K562 (cell line): Measurements from ENCODE around the gene DYRK2. TPM values are rescaled to one million over a fixed set of nuclear protein-coding genes. Genes with fewer than 3 reads are reported as not detected.

Experiments used
- BCL6 ChIP-seq: fragments of 250-450 bp; sonication (Bioruptor Pico); IDR thresholded peaks from 2 replicates; pipeline ENCODE4 v1.4.0; 2020
- CAMTA2 ChIP-seq: fragments of 250-450 bp; sonication (Bioruptor Pico); conservative IDR thresholded peaks from 2 replicates; pipeline ENCODE4 v1.5.1; 2022
- CBX1 ChIP-seq: sonication (generic); IDR thresholded peaks from 2 replicates; pipeline ENCODE4 v1.6.1; 2016; ENCODE audit warnings: antibody characterized with exemption, low read depth, mild to moderate bottlenecking
- CEBPB ChIP-seq: fragments of 450-650 bp; IDR thresholded peaks from 2 replicates; pipeline ENCODE4 v1.6.1; 2016; ENCODE audit warnings: missing genetic modification characterization, missing compliant biosample characterization
- CREBBP ChIP-seq: IDR thresholded peaks from one replicate; pipeline ENCODE4 v1.6.1; 2012; ENCODE audit warnings: low read depth, mild to moderate bottlenecking, control low read depth, inconsistent platforms, low read length
- DMBX1 ChIP-seq: fragments of 250-450 bp; sonication (Bioruptor Pico); IDR thresholded peaks from 2 replicates; pipeline ENCODE4 v1.8.0; 2022; ENCODE audit warnings: inconsistent platforms, mild to moderate bottlenecking, moderate library complexity, borderline replicate concordance
- ETV1 ChIP-seq: fragments of 450-650 bp; conservative IDR thresholded peaks from 2 replicates; pipeline ENCODE4 v1.6.1; 2016; ENCODE audit warnings: missing genetic modification characterization, control low read depth, low read depth, missing compliant biosample characterization
- FOXJ2 ChIP-seq: fragments of 200-800 bp; sonication (Bioruptor generic); IDR thresholded peaks from 2 replicates; pipeline ENCODE4 v1.6.1; 2016; ENCODE audit warnings: missing genetic modification characterization, missing compliant biosample characterization
- FOXJ3 ChIP-seq: sonication (generic); formaldehyde crosslinking; IDR thresholded peaks from 2 replicates; pipeline ENCODE4 v1.4.0; 2020; ENCODE audit warnings: mild to moderate bottlenecking, missing genetic modification reagents
- HDAC2 ChIP-seq: fragments of 450-650 bp; IDR thresholded peaks from 2 replicates; pipeline ENCODE4 v1.6.1; 2016; ENCODE audit warnings: mild to moderate bottlenecking
- KAT7 ChIP-seq: sonication (generic); formaldehyde crosslinking; IDR thresholded peaks from 2 replicates; pipeline ENCODE4 v1.8.0; 2022; ENCODE audit warnings: missing genetic modification reagents, mild to moderate bottlenecking, borderline replicate concordance
- KLF6 ChIP-seq: fragments of 250-450 bp; sonication (Bioruptor Pico); IDR thresholded peaks from 2 replicates; pipeline ENCODE4 v1.4.0; 2020; ENCODE audit warnings: mild to moderate bottlenecking, moderate library complexity, borderline replicate concordance
- MIER1 ChIP-seq: fragments of 450-650 bp; IDR thresholded peaks from 2 replicates; pipeline ENCODE4 v1.6.1; 2016; ENCODE audit warnings: antibody characterized with exemption, mild to moderate bottlenecking, low read depth
- PCBP2 ChIP-seq: fragments of 200-400 bp; formaldehyde crosslinking; IDR thresholded peaks from 2 replicates; pipeline ENCODE4 v1.6.1; 2018; ENCODE audit warnings: low read length, low read depth, mild to moderate bottlenecking, moderate library complexity; ENCODE audit not compliant: poor library complexity, severe bottlenecking
- POLR2B ChIP-seq: fragments of 450-650 bp; IDR thresholded peaks from 2 replicates; pipeline ENCODE4 v1.6.1; 2018; ENCODE audit warnings: low read depth; ENCODE audit not compliant: partially characterized antibody
- RNF2 ChIP-seq: sonication (generic); IDR thresholded peaks from 2 replicates; pipeline ENCODE4 v1.6.1; 2016
- SAP30 ChIP-seq: fragments of 200-600 bp; sonication (generic); IDR thresholded peaks from 2 replicates; pipeline ENCODE4 v1.6.1; 2012; ENCODE audit warnings: borderline replicate concordance, low read depth, mild to moderate bottlenecking, moderate library complexity, low read length, control low read depth, inconsistent platforms; ENCODE audit not compliant: insufficient read depth, poor library complexity, severe bottlenecking
- SIN3A ChIP-seq, 2 experiments: fragments of 150-350 bp in 1 of 2; IDR thresholded peaks; 2 replicates each; pipeline ENCODE4 v1.6.1; 2011 to 2016; ENCODE audit warnings: borderline replicate concordance in 2 of 2, low read depth in 2 of 2, low read length in 2 of 2, mild to moderate bottlenecking in 2 of 2, moderate library complexity in 2 of 2; ENCODE audit not compliant: control insufficient read depth in 1 of 2
- TAF1 ChIP-seq: IDR thresholded peaks from 2 replicates; pipeline ENCODE4 v1.6.1; 2011; ENCODE audit warnings: mild to moderate bottlenecking, low read length, moderate library complexity; ENCODE audit not compliant: insufficient read depth, control insufficient read depth, severe bottlenecking; ENCODE audit errors: extremely low read depth
- ZNF133 ChIP-seq: fragments of 250-450 bp; sonication (Bioruptor Pico); IDR thresholded peaks from 2 replicates; pipeline ENCODE4 v1.4.0; 2020; ENCODE audit warnings: mild to moderate bottlenecking
- ZNF146 ChIP-seq: IDR thresholded peaks from one replicate; pipeline ENCODE4 v1.6.1; 2018; ENCODE audit warnings: missing compliant biosample characterization; ENCODE audit not compliant: unreplicated experiment
- ZNF212 ChIP-seq: fragments of 450-650 bp; formaldehyde crosslinking; IDR thresholded peaks from 2 replicates; pipeline ENCODE4 v1.4.0; 2020; ENCODE audit warnings: mild to moderate bottlenecking
- ZNF668 ChIP-seq: fragments of 250-450 bp; sonication (Bioruptor Pico); IDR thresholded peaks from 2 replicates; pipeline ENCODE4 v1.8.0; 2022; ENCODE audit warnings: mild to moderate bottlenecking, inconsistent platforms
- polyA plus RNA-seq, 8 experiments: library from polyadenylated mRNA; depleted of rRNA in 4 of 8; stranded (reverse) in 5 of 8; unstranded in 3 of 8; fragments of >200 nt; fragmentation: Nextera tagmentation in 2 of 8; fragmentation: Illumina TruSeq in 1 of 8; extraction: Ambion mirVana in 2 of 8; extraction: Trizol in 1 of 8; gene quantifications; 2 replicates each; pipeline versions ENCODE4 v1.2.1 to v1.2.3, GENCODE V29; 2011 to 2014; ENCODE audit warnings: inconsistent platforms in 1 of 8, missing spikeins in 1 of 8
- total RNA-seq, 7 experiments: library from RNA; depleted of rRNA in 6 of 7; stranded (reverse); fragments of >200 nt in 6 of 7; fragmentation: Illumina TruSeq in 2 of 7; extraction: Trizol in 2 of 7; gene quantifications; 2 replicates each; pipeline versions ENCODE4 v1.2.1 to v1.2.3, GENCODE V29; 2011 to 2021; ENCODE audit warnings: low replicate concordance in 1 of 7
- TF ChIP-seq, protein P1 (sequence below): sonication (generic); formaldehyde crosslinking; IDR thresholded peaks from 2 replicates; pipeline ENCODE4 v1.9.0; 2022; ENCODE audit warnings: mild to moderate bottlenecking, missing genetic modification reagents
- TF ChIP-seq, protein P2 (sequence below), 2 experiments: fragments of 450-650 bp; IDR thresholded peaks; 2 replicates each; pipeline ENCODE4 v1.6.1; 2016
- TF ChIP-seq, protein P3 (sequence below), 3 experiments: IDR thresholded peaks in 2 of 3; conservative IDR thresholded peaks in 1 of 3; 2 replicates each; pipeline ENCODE4 v1.5.1; 2011 to 2012; ENCODE audit warnings: low read length in 3 of 3, mild to moderate bottlenecking in 3 of 3, control low read depth in 2 of 3, improper control_type of control experiment in 1 of 3, inconsistent platforms in 1 of 3, low read depth in 1 of 3, mixed read lengths in 1 of 3, moderate library complexity in 1 of 3; ENCODE audit not compliant: insufficient read depth in 2 of 3

DYRK2 gene
- total and polyA plus RNA-seq, 9 of the 15 experiments (the other 6 are each of a cell fraction or from before 2014, with no cell fraction given), result 1.7 to 15.4 (median 8.4) TPM

DNA sequence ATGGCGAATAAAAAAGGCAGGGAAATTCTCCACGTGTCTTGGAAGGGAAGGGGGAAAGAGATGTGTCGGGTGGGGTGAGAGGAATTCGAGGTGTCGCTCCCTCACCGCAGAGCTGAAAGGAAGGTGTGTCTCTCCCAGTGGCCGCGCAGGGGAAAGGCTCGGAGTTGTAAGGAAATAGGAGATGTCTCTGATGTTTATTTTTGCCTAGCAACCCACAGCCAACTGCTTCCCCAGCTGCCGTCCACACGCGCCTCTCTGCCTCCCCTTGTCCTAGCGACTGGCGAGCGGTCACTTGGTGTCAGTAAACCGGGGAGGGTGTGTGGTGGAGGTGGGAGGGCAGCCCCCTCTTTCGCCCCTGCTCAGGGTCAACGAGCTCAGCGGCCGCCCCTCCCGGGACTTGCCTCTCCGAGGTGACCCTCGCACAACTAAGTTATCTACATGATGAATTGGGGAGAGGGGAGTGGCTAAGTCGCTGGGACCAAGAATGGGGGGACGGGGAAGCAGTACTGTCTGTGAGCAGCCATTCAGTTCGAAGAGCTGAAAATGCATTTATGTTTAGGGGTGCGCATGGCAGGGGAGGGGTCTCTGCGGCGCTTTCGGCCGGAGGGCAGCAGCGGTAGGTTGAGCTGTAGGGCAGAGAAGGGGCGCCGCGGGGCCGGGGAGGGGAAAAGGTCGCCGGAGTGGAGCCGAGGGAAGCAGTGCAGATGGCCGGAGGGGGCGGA lies 585 bp upstream of the DYRK2 start (continued):
- TF ChIP-seq KLF6 (no peak), HDAC2 (0 out of 2 replicates have a peak, but pooled peaks have one; percentile 46), CBX1 (0 out of 2 replicates have a peak, but pooled peaks have one; percentile 14), RNF2 (no peak), TAF1 (peak; percentile 19), PCBP2 (no peak), MIER1 (no peak), CAMTA2 (no peak), ZNF146 (no peak), SAP30 (peak; percentile 90), ZNF212 (CRISPR knock-in tag) (no peak), CEBPB (tag) (no peak), CREBBP (no peak), FOXJ3 (CRISPR knock-in tag) (peak; percentile 88), SIN3A (IDR thresholded peaks at IDR 0.05; ENCODE audit: borderline replicate concordance in 2 of 2, control insufficient read depth in 1 of 2, low read depth in 2 of 2, low read length in 2 of 2) (peak; percentile 70 to 75; a peak in 3 of 4 replicates), FOXJ2 (peak; percentile 94), ETV1 (no peak), ZNF668 (CRISPR knock-in tag) (no peak), BCL6 (CRISPR knock-in tag) (no peak), ZNF133 (CRISPR knock-in tag) (no peak), DMBX1 (CRISPR knock-in tag) (no peak), KAT7 (CRISPR knock-in tag) (no peak), POLR2B (no peak)
- TF ChIP-seq, protein P1, sequence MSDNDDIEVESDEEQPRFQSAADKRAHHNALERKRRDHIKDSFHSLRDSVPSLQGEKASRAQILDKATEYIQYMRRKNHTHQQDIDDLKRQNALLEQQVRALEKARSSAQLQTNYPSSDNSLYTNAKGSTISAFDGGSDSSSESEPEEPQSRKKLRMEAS (CRISPR knock-in tag), result peak; percentile 56; the same call in 1 of the 2 replicates
- TF ChIP-seq, protein P2, sequence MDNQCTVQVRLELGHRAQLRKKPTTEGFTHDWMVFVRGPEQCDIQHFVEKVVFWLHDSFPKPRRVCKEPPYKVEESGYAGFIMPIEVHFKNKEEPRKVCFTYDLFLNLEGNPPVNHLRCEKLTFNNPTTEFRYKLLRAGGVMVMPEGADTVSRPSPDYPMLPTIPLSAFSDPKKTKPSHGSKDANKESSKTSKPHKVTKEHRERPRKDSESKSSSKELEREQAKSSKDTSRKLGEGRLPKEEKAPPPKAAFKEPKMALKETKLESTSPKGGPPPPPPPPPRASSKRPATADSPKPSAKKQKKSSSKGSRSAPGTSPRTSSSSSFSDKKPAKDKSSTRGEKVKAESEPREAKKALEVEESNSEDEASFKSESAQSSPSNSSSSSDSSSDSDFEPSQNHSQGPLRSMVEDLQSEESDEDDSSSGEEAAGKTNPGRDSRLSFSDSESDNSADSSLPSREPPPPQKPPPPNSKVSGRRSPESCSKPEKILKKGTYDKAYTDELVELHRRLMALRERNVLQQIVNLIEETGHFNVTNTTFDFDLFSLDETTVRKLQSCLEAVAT (IDR thresholded peaks at IDR 0.05), result no peak; a peak in 1 of 4 replicates
- TF ChIP-seq, protein P3, sequence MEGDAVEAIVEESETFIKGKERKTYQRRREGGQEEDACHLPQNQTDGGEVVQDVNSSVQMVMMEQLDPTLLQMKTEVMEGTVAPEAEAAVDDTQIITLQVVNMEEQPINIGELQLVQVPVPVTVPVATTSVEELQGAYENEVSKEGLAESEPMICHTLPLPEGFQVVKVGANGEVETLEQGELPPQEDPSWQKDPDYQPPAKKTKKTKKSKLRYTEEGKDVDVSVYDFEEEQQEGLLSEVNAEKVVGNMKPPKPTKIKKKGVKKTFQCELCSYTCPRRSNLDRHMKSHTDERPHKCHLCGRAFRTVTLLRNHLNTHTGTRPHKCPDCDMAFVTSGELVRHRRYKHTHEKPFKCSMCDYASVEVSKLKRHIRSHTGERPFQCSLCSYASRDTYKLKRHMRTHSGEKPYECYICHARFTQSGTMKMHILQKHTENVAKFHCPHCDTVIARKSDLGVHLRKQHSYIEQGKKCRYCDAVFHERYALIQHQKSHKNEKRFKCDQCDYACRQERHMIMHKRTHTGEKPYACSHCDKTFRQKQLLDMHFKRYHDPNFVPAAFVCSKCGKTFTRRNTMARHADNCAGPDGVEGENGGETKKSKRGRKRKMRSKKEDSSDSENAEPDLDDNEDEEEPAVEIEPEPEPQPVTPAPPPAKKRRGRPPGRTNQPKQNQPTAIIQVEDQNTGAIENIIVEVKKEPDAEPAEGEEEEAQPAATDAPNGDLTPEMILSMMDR (IDR thresholded peaks at IDR 0.05 in 2 of 3, conservative IDR thresholded peaks at IDR 0.05 in 1 of 3; ENCODE audit: insufficient read depth in 2 of 3, low read depth in 1 of 3, low read length in 3 of 3), result peak; percentile 15 to 34 (median 27); a peak in 3 of 6 replicates
